ENCODE data around the gene MAMDC4. TPM values are rescaled to one million over a fixed set of nuclear protein-coding genes. Genes with fewer than 3 reads are reported as not detected.

Gene MAMDC4
- total and polyA plus RNA-seq, 4 donors, result 2.4 to 19.0 (median 3.8) TPM

DNA sequence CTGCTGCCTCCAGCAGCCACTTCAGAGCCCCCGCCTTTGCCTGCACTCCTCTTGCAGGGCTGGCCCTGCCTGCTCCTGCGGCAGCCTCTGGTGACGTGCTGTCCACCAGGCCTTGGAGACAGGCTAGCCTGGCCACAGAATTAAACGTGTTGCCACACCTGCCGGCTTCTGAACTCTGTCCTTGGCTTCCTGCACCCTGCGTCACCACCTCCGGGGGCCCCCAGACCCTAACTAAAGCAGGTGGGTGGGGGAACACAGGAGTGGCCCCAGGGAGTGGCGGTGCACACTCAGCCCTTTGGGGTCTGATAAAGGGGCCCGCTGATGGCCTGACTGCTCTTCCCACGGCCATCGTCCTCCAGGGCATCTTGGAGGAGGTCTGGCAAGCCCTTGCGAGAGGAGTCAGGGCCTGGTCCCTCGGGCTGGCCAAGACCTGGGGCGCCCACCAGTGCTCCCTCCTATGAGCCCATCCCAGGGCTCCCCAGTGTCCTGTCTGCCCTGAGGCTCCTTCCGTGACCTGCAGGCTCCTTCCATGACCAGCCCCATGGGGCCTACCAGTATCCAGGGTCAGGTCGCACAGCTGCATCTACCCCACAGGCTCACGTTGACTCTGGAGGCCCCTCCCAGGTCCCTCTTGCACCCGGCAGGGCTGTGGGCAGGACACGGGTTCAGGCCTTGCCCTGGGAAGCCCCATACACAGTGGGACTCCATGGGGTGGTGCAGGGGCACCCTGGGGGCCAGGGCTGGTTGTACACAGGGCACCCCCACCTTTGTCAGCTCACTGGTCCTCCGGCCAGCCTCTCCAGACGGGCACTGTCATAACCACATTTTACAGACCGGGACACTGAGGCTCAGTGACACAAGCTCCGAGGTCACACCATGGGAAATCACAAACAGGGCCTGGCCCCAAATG, 1.0 kb upstream of the MAMDC4 start:
- WGBS, 2 donors, result 79 to 80% methylated on average over 22 to 23 of the region's 23 CpGs
- no peak overlapping the region for H3K4me3 ChIP-seq (ENCODE audit: low read length in 2 of 2)
- no peak overlapping the region for H3K27ac ChIP-seq (ENCODE audit: low read depth in 1 of 2, low read length in 2 of 2)

DNA sequence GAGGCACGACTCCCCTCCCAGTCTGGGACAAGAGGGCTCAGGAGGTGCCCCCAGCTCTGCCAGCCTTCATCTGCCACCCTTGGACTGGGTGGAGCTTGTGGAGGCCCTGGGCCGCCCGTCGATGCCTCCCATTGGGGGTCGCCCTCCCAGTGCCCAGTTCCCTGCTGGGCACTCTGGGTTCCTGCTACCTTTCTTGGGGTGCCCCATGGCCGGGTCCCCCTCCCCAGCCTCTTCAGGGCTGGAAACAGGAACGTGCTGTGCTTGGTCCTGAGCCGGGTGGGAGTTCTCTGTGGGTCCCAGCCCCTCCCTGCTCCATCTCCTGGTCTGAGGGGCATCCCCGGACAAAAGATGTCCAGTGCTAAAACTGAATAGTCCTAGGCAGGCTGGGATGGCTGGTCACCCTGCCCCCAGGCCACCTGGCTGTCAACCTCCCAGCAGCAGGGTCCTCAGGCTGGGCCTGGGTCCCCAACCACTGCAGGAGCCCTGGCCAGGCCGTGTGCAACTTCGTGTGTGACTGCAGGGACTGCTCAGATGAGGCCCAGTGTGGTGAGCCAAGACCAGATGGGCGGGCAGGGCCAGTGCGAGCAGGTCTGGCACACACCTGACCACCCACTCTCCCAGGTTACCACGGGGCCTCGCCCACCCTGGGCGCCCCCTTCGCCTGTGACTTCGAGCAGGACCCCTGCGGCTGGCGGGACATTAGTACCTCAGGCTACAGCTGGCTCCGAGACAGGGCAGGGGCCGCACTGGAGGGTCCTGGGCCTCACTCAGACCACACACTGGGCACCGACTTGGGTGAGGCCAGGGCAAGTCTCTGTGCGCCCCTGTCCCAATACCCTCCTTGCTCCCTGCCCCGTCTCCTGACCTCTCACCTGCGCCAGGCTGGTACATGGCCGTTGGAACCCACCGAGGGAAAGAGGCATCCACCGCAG, 784 bp downstream of the MAMDC4 start:
- no peaks in the 10 kb centered on the region for H3K36me3 ChIP-seq (ENCODE audit: control insufficient read depth in 1 of 2, insufficient read depth in 2 of 2, low read length in 1 of 2)
- no peak for ATAC-seq (ENCODE audit: low FRiP score)
- 81 to 82% methylated on average over 29 of the region's 29 CpGs for WGBS, 2 donors
- DNase-seq, result peak in 1 of 2 donors; percentile 47
- H3K9me3 ChIP-seq (ENCODE audit: control insufficient read depth, low read length), result no peaks in the 10 kb centered on the region
- H3K27ac ChIP-seq (ENCODE audit: low read depth in 1 of 2, low read length in 2 of 2), result no peak overlapping the region
- H3K27me3 ChIP-seq (ENCODE audit: control insufficient read depth in 1 of 2, insufficient read depth in 2 of 2, low read length in 1 of 2), result no peaks in the 10 kb centered on the region
- no peak overlapping the region for H3K4me3 ChIP-seq (ENCODE audit: low read length in 2 of 2)
- no peaks in the 10 kb centered on the region for H3K4me1 ChIP-seq (ENCODE audit: control insufficient read depth in 1 of 2, insufficient read depth in 2 of 2, low read length in 2 of 2)
- intact Hi-C loops (cut with DNase I), result loop anchor here in 1 of 2 donors (5.0 kb wide), 1 partner anchor 89 kb away; the partner anchor contains the start of gene FBXW5

More for the DNA sequence above, 1.0 kb upstream of the MAMDC4 start:
- DNase-seq (no peak), ATAC-seq (ENCODE audit: low FRiP score) (no peak)
- H3K36me3 ChIP-seq (ENCODE audit: control insufficient read depth in 1 of 2, insufficient read depth in 2 of 2, low read length in 1 of 2), result no peaks in the 10 kb centered on the region
- H3K27me3 ChIP-seq (ENCODE audit: control insufficient read depth in 1 of 2, insufficient read depth in 2 of 2, low read length in 1 of 2), result no peaks in the 10 kb centered on the region
- no peaks in the 10 kb centered on the region for H3K4me1 ChIP-seq (ENCODE audit: control insufficient read depth in 1 of 2, insufficient read depth in 2 of 2, low read length in 2 of 2)
- H3K9me3 ChIP-seq (ENCODE audit: control insufficient read depth, low read length), result no peaks in the 10 kb centered on the region
- intact Hi-C loops (cut with DNase I), result loop anchor here in 1 of 2 donors (5.0 kb wide), 1 partner anchor 91 kb away; the partner anchor contains the start of gene FBXW5

DNA sequence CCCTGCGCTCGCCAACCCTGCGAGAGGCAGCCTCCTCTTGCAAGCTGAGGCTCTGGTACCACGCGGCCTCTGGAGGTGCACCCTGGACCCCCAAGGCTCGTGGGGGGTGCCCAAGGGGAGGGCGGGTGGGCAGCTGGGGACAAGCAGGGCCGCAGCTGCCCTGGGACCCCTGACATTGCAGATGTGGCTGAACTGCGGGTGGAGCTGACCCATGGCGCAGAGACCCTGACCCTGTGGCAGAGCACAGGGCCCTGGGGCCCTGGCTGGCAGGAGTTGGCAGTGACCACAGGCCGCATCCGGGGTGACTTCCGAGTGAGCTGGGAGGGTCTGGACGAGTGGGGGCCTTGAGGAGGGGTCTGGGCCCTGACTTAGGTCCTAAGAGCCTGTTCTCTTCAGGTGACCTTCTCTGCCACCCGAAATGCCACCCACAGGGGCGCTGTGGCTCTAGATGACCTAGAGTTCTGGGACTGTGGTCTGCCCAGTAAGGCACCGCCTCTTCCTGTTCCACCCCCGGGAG, 1.5 kb downstream of the MAMDC4 start:
- H3K4me3 ChIP-seq (ENCODE audit: low read length in 2 of 2), result no peak overlapping the region
- 82 to 84% methylated on average over 18 of the region's 18 CpGs for WGBS, 2 donors
- H3K4me1 ChIP-seq (ENCODE audit: control insufficient read depth in 1 of 2, insufficient read depth in 2 of 2, low read length in 2 of 2), result no peaks in the 10 kb centered on the region
- ATAC-seq (ENCODE audit: low FRiP score) (no peak), DNase-seq (peak in 1 of 2 donors; percentile 43)
- H3K36me3 ChIP-seq (ENCODE audit: control insufficient read depth in 1 of 2, insufficient read depth in 2 of 2, low read length in 1 of 2), result no peaks in the 10 kb centered on the region
- intact Hi-C loops (cut with DNase I), result loop anchor here in 1 of 2 donors (5.0 kb wide), 1 partner anchor 89 kb away; the partner anchor contains the start of gene FBXW5
- no peaks in the 10 kb centered on the region for H3K27me3 ChIP-seq (ENCODE audit: control insufficient read depth in 1 of 2, insufficient read depth in 2 of 2, low read length in 1 of 2)
- no peak overlapping the region for H3K27ac ChIP-seq (ENCODE audit: low read depth in 1 of 2, low read length in 2 of 2)
- H3K9me3 ChIP-seq (ENCODE audit: control insufficient read depth, low read length), result no peaks in the 10 kb centered on the region

DNA sequence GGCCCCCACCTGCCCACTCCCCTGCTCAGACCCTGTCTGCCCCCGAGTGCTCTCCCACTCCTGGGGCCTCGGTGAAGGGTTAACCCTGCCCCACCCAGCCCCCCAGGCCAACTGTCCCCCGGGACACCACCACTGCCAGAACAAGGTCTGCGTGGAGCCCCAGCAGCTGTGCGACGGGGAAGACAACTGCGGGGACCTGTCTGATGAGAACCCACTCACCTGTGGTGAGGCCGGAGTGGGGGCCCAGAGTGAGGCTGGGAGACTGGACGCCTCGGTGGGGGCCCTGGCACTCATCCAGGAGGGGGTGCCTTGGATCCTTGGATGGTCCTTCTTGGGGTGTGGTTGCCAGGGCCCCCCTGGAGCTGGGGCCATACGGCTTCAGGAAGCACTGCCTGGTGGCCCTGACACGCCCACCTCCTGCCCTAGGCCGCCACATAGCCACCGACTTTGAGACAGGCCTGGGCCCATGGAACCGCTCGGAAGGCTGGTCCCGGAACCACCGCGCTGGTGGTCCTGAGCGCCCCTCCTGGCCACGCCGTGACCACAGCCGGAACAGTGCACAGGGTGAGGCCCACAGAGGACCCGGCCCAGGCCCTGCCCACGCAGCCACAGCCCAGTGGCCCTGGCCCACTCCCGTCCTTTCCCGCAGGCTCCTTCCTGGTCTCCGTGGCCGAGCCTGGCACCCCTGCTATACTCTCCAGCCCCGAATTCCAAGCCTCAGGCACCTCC, 2.1 kb downstream of the MAMDC4 start:
- DNase-seq, result peak in 1 of 2 donors; percentile 54
- Histone ChIP-seq H3K9me3 (ENCODE audit: control insufficient read depth, low read length) (no peaks in the 10 kb centered on the region), H3K4me3 (ENCODE audit: low read length in 2 of 2) (no peak overlapping the region), H3K4me1 (ENCODE audit: control insufficient read depth in 1 of 2, insufficient read depth in 2 of 2, low read length in 2 of 2) (no peaks in the 10 kb centered on the region), H3K27ac (ENCODE audit: low read depth in 1 of 2, low read length in 2 of 2) (no peak overlapping the region), H3K27me3 (ENCODE audit: control insufficient read depth in 1 of 2, insufficient read depth in 2 of 2, low read length in 1 of 2) (no peaks in the 10 kb centered on the region), H3K36me3 (ENCODE audit: control insufficient read depth in 1 of 2, insufficient read depth in 2 of 2, low read length in 1 of 2) (no peaks in the 10 kb centered on the region)
- intact Hi-C loops (cut with DNase I), result loop anchor here in 1 of 2 donors (5.0 kb wide), 1 partner anchor 88 kb away; the partner anchor contains the start of gene FBXW5
- 77 to 79% methylated on average over 30 of the region's 30 CpGs for WGBS, 2 donors
- ATAC-seq (ENCODE audit: low FRiP score), result no peak

DNA sequence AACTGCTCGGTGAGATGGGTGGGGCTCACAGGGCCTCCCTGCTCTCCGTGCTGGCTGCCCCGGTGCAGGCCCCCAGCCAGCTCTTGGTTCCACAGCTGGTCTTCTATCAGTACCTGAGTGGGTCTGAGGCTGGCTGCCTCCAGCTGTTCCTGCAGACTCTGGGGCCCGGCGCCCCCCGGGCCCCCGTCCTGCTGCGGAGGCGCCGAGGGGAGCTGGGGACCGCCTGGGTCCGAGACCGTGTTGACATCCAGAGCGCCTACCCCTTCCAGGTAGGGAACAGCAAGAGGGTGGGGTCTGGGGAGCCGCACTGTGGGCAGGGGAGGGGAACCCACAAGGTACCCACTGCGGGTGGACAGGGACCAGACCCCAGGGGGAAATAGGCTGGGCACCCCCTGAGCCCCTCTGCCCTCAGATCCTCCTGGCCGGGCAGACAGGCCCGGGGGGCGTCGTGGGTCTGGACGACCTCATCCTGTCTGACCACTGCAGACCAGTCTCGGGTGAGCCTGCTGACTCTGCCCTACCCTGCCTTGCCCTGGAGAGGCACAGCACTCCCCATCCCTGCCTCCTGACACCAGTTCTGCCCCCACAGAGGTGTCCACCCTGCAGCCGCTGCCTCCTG, 2.8 kb downstream of the MAMDC4 start:
- intact Hi-C loops (cut with DNase I), result loop anchor here in 1 of 2 donors (5.0 kb wide), 1 partner anchor 87 kb away; the partner anchor contains the start of gene FBXW5
- no peak for ATAC-seq (ENCODE audit: low FRiP score)
- Histone ChIP-seq H3K9me3 (ENCODE audit: control insufficient read depth, low read length) (no peaks in the 10 kb centered on the region), H3K36me3 (ENCODE audit: control insufficient read depth in 1 of 2, insufficient read depth in 2 of 2, low read length in 1 of 2) (no peaks in the 10 kb centered on the region), H3K4me1 (ENCODE audit: control insufficient read depth in 1 of 2, insufficient read depth in 2 of 2, low read length in 2 of 2) (no peaks in the 10 kb centered on the region), H3K27me3 (ENCODE audit: control insufficient read depth in 1 of 2, insufficient read depth in 2 of 2, low read length in 1 of 2) (no peaks in the 10 kb centered on the region), H3K27ac (ENCODE audit: low read depth in 1 of 2, low read length in 2 of 2) (no peak overlapping the region), H3K4me3 (ENCODE audit: low read length in 2 of 2) (no peak overlapping the region)
- no peak for DNase-seq
- 85% methylated on average over 23 of the region's 23 CpGs for WGBS, 2 donors

DNA sequence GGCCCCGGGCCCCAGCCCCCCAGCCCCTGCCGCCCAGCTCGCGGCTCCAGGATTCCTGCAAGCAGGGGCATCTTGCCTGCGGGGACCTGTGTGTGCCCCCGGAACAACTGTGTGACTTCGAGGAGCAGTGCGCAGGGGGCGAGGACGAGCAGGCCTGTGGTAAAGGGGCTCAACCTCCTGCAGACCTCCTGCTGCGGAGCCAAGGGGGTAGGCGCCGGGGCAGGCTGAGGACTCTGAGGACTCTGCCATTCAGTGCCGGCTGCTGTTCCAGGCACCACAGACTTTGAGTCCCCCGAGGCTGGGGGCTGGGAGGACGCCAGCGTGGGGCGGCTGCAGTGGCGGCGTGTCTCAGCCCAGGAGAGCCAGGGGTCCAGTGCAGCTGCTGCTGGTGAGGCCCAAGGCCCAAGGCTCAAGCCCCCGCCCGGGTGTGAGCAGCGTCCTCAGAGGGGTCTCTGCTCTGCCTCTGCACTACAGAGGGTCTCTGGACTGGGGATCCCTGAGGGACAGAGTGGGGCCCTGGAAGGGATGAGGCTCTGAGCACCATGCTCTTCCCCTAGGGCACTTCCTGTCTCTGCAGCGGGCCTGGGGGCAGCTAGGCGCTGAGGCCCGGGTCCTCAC, 3.4 kb downstream of the MAMDC4 start:
- DNase-seq (peak in 1 of 2 donors; percentile 47), ATAC-seq (ENCODE audit: low FRiP score) (no peak)
- no peaks in the 10 kb centered on the region for H3K27me3 ChIP-seq (ENCODE audit: control insufficient read depth in 1 of 2, insufficient read depth in 2 of 2, low read length in 1 of 2)
- WGBS, 2 donors, result 65 to 74% methylated on average over 26 of the region's 26 CpGs
- H3K9me3 ChIP-seq (ENCODE audit: control insufficient read depth, low read length), result no peaks in the 10 kb centered on the region
- intact Hi-C loops (cut with DNase I), result no loop called here
- no peak overlapping the region for H3K27ac ChIP-seq (ENCODE audit: low read depth in 1 of 2, low read length in 2 of 2)
- no peak overlapping the region for H3K4me3 ChIP-seq (ENCODE audit: low read length in 2 of 2)
- H3K36me3 ChIP-seq (ENCODE audit: control insufficient read depth in 1 of 2, insufficient read depth in 2 of 2, low read length in 1 of 2), result no peaks in the 10 kb centered on the region
- no peaks in the 10 kb centered on the region for H3K4me1 ChIP-seq (ENCODE audit: control insufficient read depth in 1 of 2, insufficient read depth in 2 of 2, low read length in 2 of 2)

DNA sequence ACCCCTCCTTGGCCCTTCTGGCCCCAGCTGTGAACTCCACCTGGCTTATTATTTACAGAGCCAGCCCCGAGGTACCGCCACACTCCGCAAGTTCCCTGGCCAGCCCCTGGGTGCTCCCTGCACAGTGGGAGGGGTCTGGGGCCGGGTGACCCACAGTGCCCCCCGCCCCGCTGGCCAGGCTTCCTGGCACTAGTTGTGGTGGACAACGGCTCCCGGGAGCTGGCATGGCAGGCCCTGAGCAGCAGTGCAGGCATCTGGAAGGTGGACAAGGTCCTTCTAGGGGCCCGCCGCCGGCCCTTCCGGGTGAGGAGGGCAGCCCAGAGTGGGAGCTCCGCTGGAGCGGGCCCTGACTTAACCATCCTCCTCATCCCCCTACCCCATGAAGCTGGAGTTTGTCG, 3.9 kb downstream of the MAMDC4 start:
- H3K36me3 ChIP-seq (ENCODE audit: control insufficient read depth in 1 of 2, insufficient read depth in 2 of 2, low read length in 1 of 2), result no peaks in the 10 kb centered on the region
- no peaks in the 10 kb centered on the region for H3K27me3 ChIP-seq (ENCODE audit: control insufficient read depth in 1 of 2, insufficient read depth in 2 of 2, low read length in 1 of 2)
- no peak for DNase-seq
- no peaks in the 10 kb centered on the region for H3K4me1 ChIP-seq (ENCODE audit: control insufficient read depth in 1 of 2, insufficient read depth in 2 of 2, low read length in 2 of 2)
- no peak for ATAC-seq (ENCODE audit: low FRiP score)
- H3K27ac ChIP-seq (ENCODE audit: low read depth in 1 of 2, low read length in 2 of 2), result no peak overlapping the region
- WGBS, 2 donors, result 67 to 69% methylated on average over 15 of the region's 15 CpGs
- intact Hi-C loops (cut with DNase I), result no loop called here
- H3K4me3 ChIP-seq (ENCODE audit: low read length in 2 of 2), result no peak overlapping the region
- H3K9me3 ChIP-seq (ENCODE audit: control insufficient read depth, low read length), result no peaks in the 10 kb centered on the region
